GM21723 (cell line): Measurements from ENCODE around the gene C16orf86.
"Not testable (repeated sequence)": the region's sequence is repeated elsewhere in the genome, so short reads cannot be mapped to it uniquely, and the experiment has no call there.

Experiments
- ATAC-seq: cut with Tn5 transposase; IDR thresholded peaks from one replicate; pipeline ENCODE4 v1.9.1; 2021; ENCODE audit warnings: mild to moderate bottlenecking, moderate library complexity; ENCODE audit not compliant: unreplicated experiment

The C16orf86 gene

DNA sequence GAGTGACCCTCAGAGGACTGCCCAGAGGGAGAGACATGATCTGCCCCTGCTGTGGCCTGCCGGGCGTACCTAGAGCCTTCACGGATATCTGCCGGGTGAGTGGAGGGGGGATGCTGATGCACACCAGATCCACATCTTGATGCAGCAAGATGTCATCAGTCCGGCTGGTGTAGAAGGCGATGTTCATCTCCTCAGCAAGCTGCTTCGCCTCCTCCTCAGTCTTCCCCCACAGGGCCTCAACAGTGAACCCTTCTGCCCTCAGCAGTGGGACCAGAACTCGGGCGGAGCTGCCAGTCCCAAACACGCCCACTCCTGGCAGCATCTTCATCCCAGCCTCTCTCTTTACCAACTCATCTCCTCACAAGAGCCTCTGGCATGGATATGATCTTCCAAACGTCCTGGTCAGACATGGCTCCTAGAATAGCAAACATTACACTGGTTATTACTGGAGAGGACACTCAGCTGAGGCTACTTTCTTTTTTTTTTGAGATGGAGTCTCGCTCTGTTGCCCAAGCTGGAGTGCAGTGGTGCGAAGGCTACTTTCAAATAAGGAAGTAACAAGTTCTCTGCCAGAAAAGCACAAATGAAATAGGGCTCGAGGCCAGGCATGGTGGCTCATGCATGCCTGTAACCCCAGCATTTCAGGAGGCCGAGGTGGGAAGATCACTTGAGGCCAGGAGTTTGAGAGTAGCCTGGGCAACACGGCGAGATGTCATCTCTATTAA lies 18.9 kb downstream of the C16orf86 start:
- no peak for ATAC-seq

GRCh38 chr16:67693517-67694285 lies 27.1 kb downstream of the C16orf86 start:
- not testable (repeated sequence) for ATAC-seq

- no peak for ATAC-seq
Observed at GRCh38 chr16:67694611-67695010, 28.0 kb downstream of the C16orf86 start.

DNA sequence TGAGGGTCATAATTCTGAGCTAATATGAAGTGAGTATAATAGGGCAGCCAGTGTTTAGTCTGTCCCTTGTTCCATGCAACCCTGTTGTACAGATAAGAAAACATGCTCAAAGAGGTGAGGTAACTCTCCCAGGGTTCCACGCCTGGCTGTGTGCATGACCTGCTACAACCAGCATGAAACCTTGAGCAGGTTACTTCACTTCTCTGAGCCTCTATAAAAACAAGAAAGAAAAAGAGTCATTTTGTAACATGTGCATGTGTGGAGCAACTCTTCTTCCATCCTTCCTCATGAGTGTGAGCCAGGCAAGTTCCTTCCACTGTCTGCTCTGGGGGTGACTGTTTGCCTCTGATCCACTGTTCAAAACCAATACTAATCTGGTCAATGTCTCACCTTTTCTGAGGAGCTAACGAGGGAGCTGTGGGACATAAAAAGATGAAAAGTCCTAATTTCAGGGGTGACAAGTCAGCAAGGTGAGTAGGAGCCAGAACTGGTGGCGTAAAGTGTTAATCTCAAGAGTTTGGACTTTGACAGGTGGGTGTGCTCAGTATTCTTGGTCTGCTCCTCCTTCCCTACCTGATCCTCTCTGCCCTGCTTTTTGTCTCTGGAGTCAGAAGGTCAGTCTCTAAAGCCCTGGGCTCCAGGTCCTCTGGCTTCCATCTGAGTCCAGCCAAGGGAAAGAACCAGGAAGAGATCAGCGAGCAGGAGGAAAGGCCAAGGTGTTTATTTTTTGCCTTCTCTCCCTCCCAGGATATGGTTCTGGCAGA lies 31.0 kb downstream of the C16orf86 start:
- no peak for ATAC-seq

DNA sequence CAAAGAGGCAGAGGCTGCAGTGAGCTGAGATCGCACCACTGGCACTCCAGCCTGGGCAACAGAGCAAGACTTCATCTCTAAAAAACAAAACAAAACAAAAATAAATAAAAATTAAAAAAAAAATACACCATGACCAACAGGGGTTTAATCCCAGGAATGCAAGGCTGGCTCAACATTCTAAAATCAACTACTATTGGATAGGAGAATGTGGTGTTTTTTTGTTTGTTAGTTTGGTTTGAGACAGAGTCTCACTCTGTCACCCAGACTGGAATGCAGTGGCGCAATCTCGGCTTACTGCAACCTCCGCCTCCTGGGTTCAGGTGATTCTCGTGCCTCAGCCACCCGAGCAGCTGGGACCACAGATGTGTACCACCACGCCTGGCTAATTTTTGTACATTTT lies 32.7 kb downstream of the C16orf86 start:
- ATAC-seq: no peak

DNA sequence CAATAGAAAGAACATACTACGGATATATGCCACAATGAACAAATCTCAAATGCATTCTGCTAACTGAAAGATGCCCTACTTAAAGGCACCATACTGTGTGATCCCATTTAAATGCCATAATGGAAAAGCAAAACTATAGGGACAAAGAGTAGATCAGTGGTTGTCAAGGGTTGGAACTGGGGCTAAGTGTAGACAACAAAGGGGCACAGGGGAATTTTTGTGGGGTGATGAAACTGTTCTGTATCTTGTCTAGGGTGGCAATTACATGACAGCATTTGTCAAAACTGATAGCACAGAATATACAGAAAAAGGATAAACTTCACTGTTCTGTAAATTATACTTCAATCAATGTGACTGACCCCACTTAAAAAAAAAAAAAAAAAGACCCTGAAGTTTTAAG lies 34.8 kb downstream of the C16orf86 start:
- ATAC-seq: no peak

DNA sequence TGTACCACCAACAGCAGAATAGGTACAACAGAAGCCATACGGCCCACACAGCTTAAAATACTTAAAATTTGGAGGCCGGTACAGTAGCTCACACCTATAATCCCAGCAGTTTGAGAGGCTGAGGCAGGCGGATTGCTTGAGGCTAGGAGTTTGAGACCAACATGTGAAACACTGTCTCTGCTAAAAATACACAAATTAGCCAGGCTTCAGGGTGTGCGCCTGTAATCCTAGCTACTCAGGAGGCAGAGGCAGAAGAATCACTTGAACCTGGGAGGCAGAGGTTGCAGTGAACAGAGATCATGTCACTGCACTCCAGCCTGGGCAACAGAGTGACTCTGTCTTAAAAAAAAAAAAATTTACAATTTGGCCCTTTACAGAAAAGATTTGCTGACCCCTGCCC lies 35.5 kb downstream of the C16orf86 start:
- no peak for ATAC-seq

DNA sequence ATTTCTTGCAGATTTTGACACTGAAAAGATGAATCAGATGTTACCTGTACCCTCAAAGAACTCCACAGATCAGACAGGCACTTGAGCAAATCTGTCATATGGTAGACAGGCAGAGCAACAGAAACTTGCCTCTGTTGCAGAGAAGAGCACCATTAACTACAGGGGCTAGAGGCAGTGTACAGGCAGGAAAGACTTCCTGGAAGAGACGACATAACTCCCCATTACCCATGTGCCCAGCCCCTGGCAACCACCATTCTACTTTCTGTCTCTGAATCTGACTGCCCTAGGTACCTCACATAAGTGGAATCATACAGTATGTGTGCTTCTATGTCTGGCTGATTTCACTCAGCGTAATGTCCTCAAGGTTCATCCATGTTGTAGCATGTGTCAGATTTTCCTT lies 37.0 kb downstream of the C16orf86 start:
- no peak for ATAC-seq

- ATAC-seq: no peak
Observed at GRCh38 chr16:67704110-67704509, 37.5 kb downstream of the C16orf86 start.

- ATAC-seq: no peak
Observed at GRCh38 chr16:67707210-67707609, 40.6 kb downstream of the C16orf86 start.

DNA sequence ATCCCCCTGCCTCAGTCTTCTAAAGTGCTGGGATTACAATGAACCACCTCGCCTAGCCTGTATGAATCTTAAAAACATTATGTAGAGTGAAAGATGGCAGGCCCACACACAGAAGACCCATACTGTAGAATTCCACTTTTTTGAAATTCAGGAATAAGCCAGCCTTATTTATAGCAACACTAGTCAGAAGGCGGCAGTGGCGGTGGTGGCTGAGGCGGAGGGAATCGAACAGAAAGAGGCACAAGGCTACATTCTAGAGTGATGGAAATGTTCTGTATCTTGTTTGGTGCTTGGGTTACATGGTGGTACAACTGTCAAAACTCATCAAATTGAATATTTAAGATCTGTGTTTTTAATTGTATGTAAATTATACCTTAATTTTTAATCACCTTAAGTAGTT lies 41.2 kb downstream of the C16orf86 start:
- ATAC-seq: no peak

GRCh38 chr16:67708368-67708771 lies 41.8 kb downstream of the C16orf86 start:
- ATAC-seq: no peak

DNA sequence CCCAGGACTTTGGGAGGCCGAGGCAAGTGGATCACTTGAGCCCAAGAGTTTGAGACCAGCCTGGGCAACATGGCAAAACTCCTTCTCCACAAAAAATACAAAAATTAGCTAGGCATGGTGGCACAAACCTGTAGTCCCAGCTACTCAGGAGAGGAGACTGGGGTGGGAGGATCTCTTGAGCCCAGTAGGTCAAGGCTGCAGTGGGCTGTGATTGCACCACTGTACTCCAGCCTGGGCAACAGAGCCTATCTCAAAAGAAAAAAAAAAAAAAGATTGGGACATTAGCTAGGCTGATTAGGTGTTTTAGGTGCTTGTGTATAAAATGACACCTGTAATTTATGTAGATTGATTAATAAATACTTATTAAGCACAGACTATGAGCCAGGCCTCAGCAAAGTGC lies 42.4 kb downstream of the C16orf86 start:
- no peak for ATAC-seq

DNA sequence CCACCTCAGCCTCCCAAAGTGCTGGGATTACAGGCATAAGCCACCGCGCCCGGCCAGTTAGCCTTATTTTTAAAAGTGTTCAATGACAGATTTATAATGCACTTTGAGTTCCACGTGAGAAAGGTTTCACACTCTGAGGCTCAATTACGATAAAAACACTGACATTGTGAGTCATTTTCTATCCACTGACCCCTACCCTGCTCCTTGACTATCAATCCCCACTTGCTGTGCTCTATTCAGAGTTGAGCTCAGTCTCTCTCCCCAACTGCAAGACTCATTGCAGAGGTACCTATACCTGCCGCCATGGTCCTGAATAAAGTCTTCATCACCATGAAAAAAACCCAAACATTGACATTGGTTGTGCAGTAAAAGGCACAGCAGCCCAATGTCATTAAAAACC lies 44.0 kb downstream of the C16orf86 start:
- no peak for ATAC-seq

GRCh38 chr16:67713647-67714273 lies 47.1 kb downstream of the C16orf86 start:
- ATAC-seq: no peak

- no peak for ATAC-seq
Observed at GRCh38 chr16:67714522-67714921, 47.9 kb downstream of the C16orf86 start.

DNA sequence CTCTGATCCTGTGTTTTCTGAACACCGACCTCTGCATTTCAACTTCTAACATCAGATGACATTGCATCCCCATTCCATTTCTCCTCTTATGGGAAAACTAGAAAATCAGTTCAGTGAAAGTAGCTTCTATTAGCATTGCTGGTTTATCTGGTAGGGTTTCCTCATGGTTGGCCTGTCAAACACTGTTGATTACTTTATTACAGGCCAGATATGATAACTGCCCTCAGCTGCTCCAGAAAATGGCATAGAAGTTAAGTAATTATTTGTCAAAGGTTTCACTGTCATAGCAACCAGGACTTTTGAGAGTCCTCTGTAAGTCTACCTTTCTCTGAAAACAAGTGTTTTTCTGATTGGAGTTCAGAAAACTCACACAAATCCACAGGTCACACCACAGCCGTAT lies 49.5 kb downstream of the C16orf86 start:
- ATAC-seq: no peak
